T47D (cell line): ENCODE measurements around the gene TBX4.
"Not testable (repeated sequence)": the region's sequence is repeated elsewhere in the genome, so short reads cannot be mapped to it uniquely, and the experiment has no call there.

Experiments used
- DNase-seq, 2 experiments: peaks; one replicate each; pipeline versions ENCODE4 v3.0.0 to v3.0.0-alpha.2; 2011 to 2012; ENCODE audit warnings: low read depth in 1 of 2, low spot score in 1 of 2
- JUND ChIP-seq: IDR thresholded peaks from 2 replicates; pipeline ENCODE4 v1.6.1; 2012; ENCODE audit warnings: low read depth
- in situ Hi-C: cut with HindIII; loops from 2 replicates; pipeline ENCODE4 v1.10.0; 2016; ENCODE audit warnings: low sequenced_read_pairs, low pct_unique_long_range_greater_than_20kb

The TBX4 gene

GRCh38 chr17:61492759-61493526, 40.7 kb downstream of the TBX4 start:
- TF ChIP-seq JUND = no peak
- in situ Hi-C loops = no loop called here
- DNase-seq = no peak

- in situ Hi-C loops, DNase-seq: not testable (repeated sequence)
These were observed 41.7 kb downstream of the TBX4 start for GRCh38 chr17:61493830-61494324.

- DNase-seq = no peak
- in situ Hi-C loops = no loop called here
- no peak for TF ChIP-seq JUND
These were observed 42.3 kb downstream of the TBX4 start for GRCh38 chr17:61494325-61495160.

DNA sequence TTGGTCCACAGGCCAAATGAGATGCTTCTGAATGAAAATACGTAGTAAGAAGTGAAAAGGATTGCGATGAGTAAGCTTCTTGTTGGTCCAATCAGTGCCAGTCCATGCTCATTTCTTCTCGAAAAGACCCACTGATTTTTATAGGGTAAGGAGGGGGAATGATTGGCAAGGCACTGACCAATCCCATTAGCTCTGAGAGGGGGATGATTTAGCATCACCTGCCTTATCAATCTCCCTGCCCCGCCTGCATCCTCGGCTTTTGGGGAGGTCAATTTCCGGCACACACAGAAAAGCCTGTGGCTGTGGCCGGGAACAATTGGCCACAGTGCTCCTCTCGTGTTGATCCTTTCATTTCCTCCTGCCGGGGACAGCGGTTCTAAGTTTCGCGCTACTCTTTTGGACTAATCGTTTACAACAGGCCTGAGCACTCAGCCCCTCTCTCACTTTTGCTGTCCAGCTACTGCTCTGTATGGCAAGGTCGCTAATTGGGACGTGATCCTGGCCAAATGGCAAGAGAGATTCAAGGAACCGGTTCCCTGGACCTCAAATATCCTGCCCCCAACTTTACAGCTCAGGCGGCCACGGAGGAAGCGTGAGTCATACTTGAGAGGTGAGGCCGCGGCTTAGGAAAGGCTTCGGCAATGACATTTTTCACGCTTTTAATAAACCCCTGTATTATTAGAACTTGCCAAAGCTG, 43.1 kb downstream of the TBX4 start:
- DNase-seq = no peak
- TF ChIP-seq JUND = no peak
- in situ Hi-C loops = no loop called here

DNA sequence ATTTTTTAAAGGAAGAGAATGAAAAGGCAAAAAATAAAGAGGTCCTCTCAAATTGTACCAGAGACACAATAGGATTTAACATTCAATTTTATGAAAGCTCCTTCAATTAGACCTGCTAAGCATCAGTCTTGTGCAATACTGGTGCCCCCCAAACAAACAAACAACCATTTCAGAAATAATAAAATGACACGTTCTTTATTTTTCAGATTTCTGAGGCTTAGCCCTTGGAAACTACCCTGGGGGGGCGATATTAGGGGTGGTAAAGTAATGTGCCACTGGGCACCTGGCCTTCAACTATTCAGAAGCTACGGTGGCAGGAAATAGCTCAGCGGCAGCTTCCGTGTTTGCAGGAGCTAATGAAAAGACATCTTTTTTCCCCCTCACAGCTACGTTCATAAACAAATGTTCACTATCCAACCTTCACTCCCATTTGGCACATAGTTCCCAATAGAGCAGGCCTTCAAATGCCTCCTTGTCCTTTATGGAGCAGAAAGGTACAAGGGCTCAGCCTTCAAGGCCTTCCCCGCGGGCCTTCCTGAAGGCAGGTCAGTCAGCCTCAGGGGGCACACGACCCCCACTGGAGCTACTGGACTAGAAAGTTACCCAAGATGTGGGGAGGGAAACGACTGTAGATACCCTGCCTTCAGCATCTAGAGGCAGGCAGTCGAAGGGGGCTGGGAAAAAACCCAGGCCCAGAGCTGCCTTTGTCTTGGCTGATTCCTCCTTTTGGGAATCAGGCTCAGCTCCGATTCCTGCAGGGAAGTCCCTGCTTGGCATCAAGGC, 44.1 kb downstream of the TBX4 start:
- DNase-seq = no peak
- in situ Hi-C loops = no loop called here
- no peak for TF ChIP-seq JUND

GRCh38 chr17:61496957-61497653, 44.9 kb downstream of the TBX4 start:
- in situ Hi-C loops = no loop called here
- DNase-seq = no peak
- TF ChIP-seq JUND = no peak

- no peak for TF ChIP-seq JUND
- DNase-seq = no peak
- in situ Hi-C loops = no loop called here
These were observed 46.1 kb downstream of the TBX4 start for GRCh38 chr17:61498042-61498994.

- no peak for TF ChIP-seq JUND
- in situ Hi-C loops = no loop called here
- no peak for DNase-seq
These were observed 47.4 kb downstream of the TBX4 start for GRCh38 chr17:61499632-61500031.

DNA sequence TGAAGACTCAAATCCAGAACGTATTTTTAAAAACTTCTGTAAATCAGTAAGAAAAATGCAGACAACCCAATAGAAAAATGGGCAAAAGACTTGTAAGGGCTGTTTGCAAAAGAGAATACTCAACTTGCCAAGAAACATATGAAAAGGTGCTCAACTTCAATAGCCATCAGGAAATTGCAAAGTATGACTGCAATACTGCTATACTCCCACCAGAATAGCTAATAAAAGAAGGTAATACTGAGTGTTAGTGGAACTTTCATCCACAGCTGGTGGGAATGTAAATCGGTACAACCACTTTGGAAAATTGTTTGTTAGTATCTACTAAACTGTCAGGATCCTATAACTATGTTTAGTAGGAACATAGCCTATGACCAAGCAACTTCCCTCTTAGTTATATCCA, 48.1 kb downstream of the TBX4 start:
- TF ChIP-seq JUND = no peak
- in situ Hi-C loops = no loop called here
- DNase-seq = no peak

GRCh38 chr17:61502292-61502691, 50.1 kb downstream of the TBX4 start:
- no peak for DNase-seq
- no peak for TF ChIP-seq JUND
- in situ Hi-C loops = no loop called here

DNA sequence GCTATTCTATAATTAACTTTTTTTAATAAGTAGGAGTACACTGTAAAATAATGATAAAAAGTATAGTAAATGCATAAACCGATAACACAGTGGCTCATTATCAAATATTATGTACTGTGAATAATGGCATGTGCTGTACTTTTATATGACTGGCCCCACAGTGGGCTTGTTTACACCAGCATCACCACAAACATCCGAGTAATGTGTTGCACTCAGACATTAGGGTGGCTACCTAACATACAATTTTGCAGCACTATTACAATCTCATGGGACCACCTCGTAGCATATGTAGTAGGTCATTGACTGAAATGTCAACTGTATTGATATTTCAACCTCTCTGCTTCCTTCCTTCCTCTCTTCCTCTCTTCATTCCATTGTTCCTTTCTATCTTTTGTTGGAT, 51.7 kb downstream of the TBX4 start:
- DNase-seq = no peak
- TF ChIP-seq JUND = no peak
- in situ Hi-C loops = no loop called here
